K562 (cell line): Measurements from ENCODE around the gene HGFAC. TPM values are rescaled to one million over a fixed set of nuclear protein-coding genes. Genes with fewer than 3 reads are reported as not detected.

Experiments
- ATAC-seq: fragments of 200-7000 bp; cut with Tn5 transposase; 3 replicates; pipeline ENCODE4 v1.9.1; 2020; ENCODE audit warnings: moderate library complexity
- BruUV-seq: library from RNA; stranded (reverse); fragments of 400-500 nt; replicated peaks from 2 replicates; lab custom pipeline; 2021; lab: Mats Ljungman, UMichigan
- CTCF ChIA-PET: fragments of 300-600 bp; formaldehyde crosslinking; extraction: SDS; loops from one replicate; lab custom pipeline; 2021; ENCODE audit warnings: low intra/inter-chr PET ratio; lab: Yijun Ruan, JAX
- POLR2A ChIA-PET: fragments of 300-600, 350-650 bp; sonication (Branson Sonifier 250); formaldehyde crosslinking; extraction: SDS; loops from one replicate; lab custom pipeline; 2021; ENCODE audit warnings: antibody characterized with exemption, inconsistent platforms; lab: Yijun Ruan, JAX
- DNase-seq, 4 experiments: peaks; one replicate each; pipeline versions ENCODE4 v3.0.0 to v3.0.0-alpha.2; 2011 to 2018; ENCODE audit warnings: low spot score in 3 of 4, mixed read lengths in 3 of 4; ENCODE audit errors: extremely low read depth in 1 of 4
- FAIRE-seq: peaks from 2 replicates; lab custom pipeline; 2011; peaks lifted over from hg19 to GRCh38; lab: Jason Lieb, UNC
- H2AFZ ChIP-seq: 2 replicates; pipeline ENCODE4 v1.6.0; 2011; ENCODE audit warnings: low read depth, low read length, control low read depth, inconsistent platforms
- H3K27ac ChIP-seq: fragments of 200-600 bp; 3 replicates; pipeline ENCODE4 v1.8.0; 2011; ENCODE audit warnings: low read depth, mild to moderate bottlenecking, control low read depth, inconsistent platforms, low read length, moderate library complexity, mixed read lengths; ENCODE audit errors: extremely low read depth
- H3K27me3 ChIP-seq, 2 experiments: fragments of 300-600 bp in 1 of 2; 2 replicates in 1 of 2; 3 replicates in 1 of 2; pipeline versions ENCODE4 v1.6.0 to v1.8.0; 2011; ENCODE audit warnings: inconsistent platforms in 2 of 2, low read length in 2 of 2, mild to moderate bottlenecking in 1 of 2, mixed read lengths in 1 of 2, moderate library complexity in 1 of 2; ENCODE audit not compliant: control insufficient read depth in 2 of 2, insufficient read depth in 2 of 2
- H3K36me3 ChIP-seq: fragments of 300-600 bp; 3 replicates; pipeline ENCODE4 v1.8.0; 2011; ENCODE audit warnings: mild to moderate bottlenecking, low read length, inconsistent platforms; ENCODE audit not compliant: control insufficient read depth, insufficient read depth
- H3K4me1 ChIP-seq, 2 experiments: fragments of 200-600 bp in 1 of 2; replicated peaks in 1 of 2; 2 replicates in 1 of 2; 3 replicates in 1 of 2; pipeline versions ENCODE4 v1.5.1 to v1.8.0; 2011; ENCODE audit warnings: inconsistent platforms in 2 of 2, low read length in 2 of 2, mild to moderate bottlenecking in 1 of 2, mixed read lengths in 1 of 2, moderate library complexity in 1 of 2; ENCODE audit not compliant: control insufficient read depth in 2 of 2, insufficient read depth in 2 of 2
- H3K4me2 ChIP-seq: 2 replicates; pipeline ENCODE4 v1.6.1; 2011; ENCODE audit warnings: low read length, control low read depth, inconsistent platforms, mixed read lengths; ENCODE audit not compliant: insufficient read depth
- H3K4me3 ChIP-seq: fragments of 200-600 bp; sonication (generic), shearing (Covaris generic); 2 replicates; pipeline ENCODE4 v1.5.1; 2016; ENCODE audit warnings: control low read depth, inconsistent platforms
- H3K79me2 ChIP-seq: fragments of 200-600 bp; 3 replicates; pipeline ENCODE4 v1.8.0; 2011; ENCODE audit warnings: low read length, inconsistent platforms; ENCODE audit not compliant: control insufficient read depth, insufficient read depth
- H3K9ac ChIP-seq, 2 experiments: 2 replicates each; pipeline versions ENCODE4 v1.6.0 to v1.6.1; 2011; ENCODE audit warnings: low read depth in 2 of 2, low read length in 2 of 2, control low read depth in 1 of 2, inconsistent platforms in 1 of 2, mild to moderate bottlenecking in 1 of 2, mixed read lengths in 1 of 2; ENCODE audit not compliant: insufficient read depth in 1 of 2
- H3K9me1 ChIP-seq: one replicate; pipeline ENCODE4 v1.6.0; 2011; ENCODE audit warnings: inconsistent platforms, mild to moderate bottlenecking, low read length, moderate library complexity; ENCODE audit not compliant: control insufficient read depth, insufficient read depth
- H3K9me3 ChIP-seq: replicated peaks from 2 replicates; pipeline ENCODE4 v1.5.1; 2011; ENCODE audit warnings: low read depth, low read length, inconsistent platforms; ENCODE audit not compliant: control insufficient read depth, insufficient read depth
- H4K20me1 ChIP-seq: replicated peaks from 2 replicates; pipeline ENCODE4 v1.6.1; 2011; ENCODE audit warnings: low read length, inconsistent platforms, mixed read lengths; ENCODE audit not compliant: control insufficient read depth, insufficient read depth
- ATF3 ChIP-seq, 2 experiments: fragments of 450-650 bp in 1 of 2; sonication (generic) in 1 of 2; formaldehyde crosslinking in 1 of 2; IDR thresholded peaks in 1 of 2; conservative IDR thresholded peaks in 1 of 2; 2 replicates each; pipeline versions ENCODE4 v1.6.1 to v1.8.1; 2016 to 2023; ENCODE audit warnings: mild to moderate bottlenecking in 2 of 2, moderate library complexity in 2 of 2, inconsistent platforms in 1 of 2, missing genetic modification reagents in 1 of 2
- CREB3 ChIP-seq: fragments of 450-650 bp; conservative IDR thresholded peaks from 2 replicates; pipeline ENCODE4 v1.6.1; 2016; ENCODE audit warnings: missing genetic modification characterization, low read depth, mild to moderate bottlenecking, missing compliant biosample characterization, moderate library complexity
- ETS2 ChIP-seq: IDR thresholded peaks from 2 replicates; pipeline ENCODE4 v1.6.1; 2016; ENCODE audit warnings: borderline replicate concordance, missing genetic modification characterization, mild to moderate bottlenecking, moderate library complexity, missing compliant biosample characterization; ENCODE audit not compliant: poor library complexity, severe bottlenecking
- ETV6 ChIP-seq, 3 experiments: fragments of 150-350 bp in 1 of 3; sonication (generic) in 1 of 3; formaldehyde crosslinking in 1 of 3; IDR thresholded peaks; 2 replicates each; pipeline versions ENCODE4 v1.6.1 to v1.8.0; 2014 to 2022; ENCODE audit warnings: borderline replicate concordance in 2 of 3, low read depth in 2 of 3, antibody characterized with exemption in 1 of 3, low read length in 1 of 3, mild to moderate bottlenecking in 1 of 3, missing genetic modification reagents in 1 of 3
- FOXJ2 ChIP-seq: fragments of 200-800 bp; sonication (Bioruptor generic); IDR thresholded peaks from 2 replicates; pipeline ENCODE4 v1.6.1; 2016; ENCODE audit warnings: missing genetic modification characterization, missing compliant biosample characterization
- MBD2 ChIP-seq: sonication (generic); IDR thresholded peaks from 2 replicates; pipeline ENCODE4 v1.6.1; 2016; ENCODE audit warnings: low read depth, borderline replicate concordance
- MLLT1 ChIP-seq, 2 experiments: fragments of 450-650 bp; IDR thresholded peaks; 2 replicates each; pipeline ENCODE4 v1.6.1; 2016
- NCOA4 ChIP-seq: fragments of 450-650 bp; IDR thresholded peaks from 2 replicates; pipeline ENCODE4 v1.6.1; 2018; ENCODE audit warnings: mild to moderate bottlenecking; ENCODE audit not compliant: partially characterized antibody
- NFYB ChIP-seq: IDR thresholded peaks from 2 replicates; pipeline ENCODE4 v1.6.1; 2011; ENCODE audit warnings: mild to moderate bottlenecking, moderate library complexity; ENCODE audit not compliant: insufficient read length; ENCODE audit errors: extremely low read depth
- PML ChIP-seq: IDR thresholded peaks from 2 replicates; pipeline ENCODE4 v1.6.1; 2012; ENCODE audit warnings: low read length, inconsistent platforms
- SRSF9 ChIP-seq: fragments of 200-400 bp; formaldehyde crosslinking; IDR thresholded peaks from 2 replicates; pipeline ENCODE4 v1.6.1; 2017; ENCODE audit warnings: low read depth, low read length, borderline replicate concordance
- TAF9B ChIP-seq: fragments of 450-650 bp; IDR thresholded peaks from 2 replicates; pipeline ENCODE4 v1.6.1; 2018; ENCODE audit warnings: mild to moderate bottlenecking; ENCODE audit not compliant: partially characterized antibody
- ZFP30 ChIP-seq: fragments of 250-450 bp; sonication (Bioruptor Pico); IDR thresholded peaks from 2 replicates; pipeline ENCODE4 v1.8.0; 2022; ENCODE audit warnings: moderate library complexity, mild to moderate bottlenecking, inconsistent platforms, borderline replicate concordance
- ZNF384 ChIP-seq: IDR thresholded peaks from 2 replicates; pipeline ENCODE4 v1.6.1; 2012; ENCODE audit warnings: low read depth, low read length, improper control_type of control experiment
- ZNF445 ChIP-seq: fragments of 250-450 bp; sonication (Bioruptor Pico); IDR thresholded peaks from 2 replicates; pipeline ENCODE4 v1.4.0; 2020; ENCODE audit warnings: low read depth, mild to moderate bottlenecking, moderate library complexity
- WGBS: fragments of 100-300 bp; shearing (Covaris generic); methylation state at CpG from one replicate; pipeline ENCODE4 v1.1.6; 2016; ENCODE audit warnings: low coverage, mixed read lengths; ENCODE audit not compliant: insufficient coverage; ENCODE audit errors: missing lambda C conversion rate; 5-methylcytosine and 5-hydroxymethylcytosine counted together
- in situ Hi-C: fragments of 300-500 bp; cut with MboI; formaldehyde crosslinking; loops from 4 replicates; pipeline ENCODE4 v1.15.0; 2018; ENCODE audit warnings: inconsistent platforms, mixed read lengths
- intact Hi-C: fragments of 100-400 bp; cut with micrococcal nuclease; formaldehyde crosslinking; loops from 2 replicates; pipeline ENCODE4 v1.14.2; 2022
- polyA plus RNA-seq, 8 experiments: library from polyadenylated mRNA; depleted of rRNA in 4 of 8; stranded (reverse) in 5 of 8; unstranded in 3 of 8; fragments of >200 nt; fragmentation: Nextera tagmentation in 2 of 8; fragmentation: Illumina TruSeq in 1 of 8; extraction: Ambion mirVana in 2 of 8; extraction: Trizol in 1 of 8; gene quantifications; 2 replicates each; pipeline versions ENCODE4 v1.2.1 to v1.2.3, GENCODE V29; 2011 to 2014; ENCODE audit warnings: inconsistent platforms in 1 of 8, missing spikeins in 1 of 8
- total RNA-seq, 7 experiments: library from RNA; depleted of rRNA in 6 of 7; stranded (reverse); fragments of >200 nt in 6 of 7; fragmentation: Illumina TruSeq in 2 of 7; extraction: Trizol in 2 of 7; gene quantifications; 2 replicates each; pipeline versions ENCODE4 v1.2.1 to v1.2.3, GENCODE V29; 2011 to 2021; ENCODE audit warnings: low replicate concordance in 1 of 7

HGFAC gene
- total and polyA plus RNA-seq, 9 of the 15 experiments (the other 6 are each of a cell fraction or from before 2014, with no cell fraction given) = 0.13 TPM; not detected in 8

GRCh38 chr4:3497095-3497494 is 55.3 kb downstream of the HGFAC start (continued):
- no peak for TF ChIP-seq ZNF445
- no peak for TF ChIP-seq ETV6 (IDR thresholded peaks at IDR 0.05; ENCODE audit: borderline replicate concordance in 1 of 2, low read depth in 2 of 2, low read length in 1 of 2)
- TF ChIP-seq ETV6 (CRISPR knock-in tag; IDR thresholded peaks at IDR 0.05; ENCODE audit: borderline replicate concordance) = no peak
- TF ChIP-seq ZFP30 (CRISPR knock-in tag) = no peak

GRCh38 chr4:3497523-3498389 is 56.0 kb downstream of the HGFAC start:
- 0 out of 3 replicates have a peak, but pooled peaks cover 3% of the 10 kb centered on the region for H3K36me3 ChIP-seq
- H3K4me1 ChIP-seq = peaks cover 0 to 76% of the 10 kb centered on the region in 2 experiments; a peak in 2 of 5 replicates
- no peak overlapping the region for H3K4me2 ChIP-seq
- H4K20me1 ChIP-seq = peaks cover 27% of the 10 kb centered on the region; the same call in 1 of the 2 replicates
- no peaks in the 10 kb centered on the region for H3K9me1 ChIP-seq
- intact Hi-C loops = no loop called here
- H3K79me2 ChIP-seq = no peaks in the 10 kb centered on the region
- no peak overlapping the region for H2AFZ ChIP-seq
- H3K9me3 ChIP-seq = no peaks in the 10 kb centered on the region
- in situ Hi-C loops = no loop called here
- FAIRE-seq (no peak), DNase-seq (peak; percentile 30 to 59 (median 54)), ATAC-seq (peak; percentile 36)
- POLR2A ChIA-PET = interaction anchor here (0.8 kb wide), 1 partner anchor 369 kb away, joined by 3 read pairs; no protein-coding TSS in a partner anchor
- no peak overlapping the region for H3K27ac ChIP-seq
- peaks cover 11 to 39% of the 10 kb centered on the region in 2 experiments for H3K27me3 ChIP-seq
- CTCF ChIA-PET = no interaction called here
- H3K9ac ChIP-seq = peak overlapping the region in 1 of 2 experiments; percentile 35; a peak in 1 of 4 replicates
- H3K4me3 ChIP-seq = no peak overlapping the region
- BruUV-seq = no TSS peak
- WGBS = 25% methylated on average over 24 of the region's 24 CpGs
- TF ChIP-seq MBD2 (no peak), NCOA4 (no peak), PML (no peak), ETS2 (tag) (no peak), FOXJ2 (tag) (no peak), SRSF9 (no peak), MLLT1 (IDR thresholded peaks at IDR 0.05) (no peak), NFYB (no peak), ZNF384 (no peak), ATF3 (IDR thresholded peaks at IDR 0.05) (no peak), ATF3 (CRISPR knock-in tag; conservative IDR thresholded peaks at IDR 0.05) (no peak), TAF9B (no peak), CREB3 (tag) (no peak)
